Endodermal cell (in vitro differentiated cells): ENCODE measurements around the gene LSM3. TPM values are rescaled to one million over a fixed set of nuclear protein-coding genes. Genes with fewer than 3 reads are reported as not detected.
A peak's percentile ranks its signal among the peaks of the same experiment; 100 is the strongest.

Experiments used
- DNase-seq: peaks from one replicate; pipeline ENCODE4 v3.0.0-alpha.2; 2017
- H3K27ac ChIP-seq: 2 replicates; pipeline ENCODE4 v1.5.1; 2013; ENCODE audit warnings: mild to moderate bottlenecking, low read depth, low read length, moderate library complexity
- H3K27me3 ChIP-seq: 2 replicates; pipeline ENCODE4 v1.6.1; 2013; ENCODE audit warnings: mild to moderate bottlenecking, low read length, moderate library complexity; ENCODE audit not compliant: insufficient read depth, control insufficient read depth, poor library complexity, severe bottlenecking
- H3K36me3 ChIP-seq: 2 replicates; pipeline ENCODE4 v1.7.0; 2013; ENCODE audit warnings: mild to moderate bottlenecking, low read length, moderate library complexity; ENCODE audit not compliant: control insufficient read depth, insufficient read depth
- H3K4me1 ChIP-seq: one replicate; pipeline ENCODE4 v1.7.0; 2013; ENCODE audit warnings: low read length; ENCODE audit not compliant: control insufficient read depth, insufficient read depth
- H3K4me3 ChIP-seq: 2 replicates; pipeline ENCODE4 v1.5.1; 2013; ENCODE audit warnings: mild to moderate bottlenecking, low read length, moderate library complexity
- H3K9ac ChIP-seq: 2 replicates; pipeline ENCODE4 v1.6.1; 2013; ENCODE audit warnings: mild to moderate bottlenecking, low read length, moderate library complexity; ENCODE audit not compliant: poor library complexity, severe bottlenecking; ENCODE audit errors: extremely low read depth
- H3K9me3 ChIP-seq: 2 replicates; pipeline ENCODE4 v1.6.1; 2013; ENCODE audit warnings: mild to moderate bottlenecking, low read length, moderate library complexity; ENCODE audit not compliant: control insufficient read depth
- H3K27ac Mint-ChIP-seq: 2 replicates; pipeline ENCODE4 v1.8.0; 2020; ENCODE audit warnings: mixed read lengths
- H3K27me3 Mint-ChIP-seq: 2 replicates; pipeline ENCODE4 v1.8.0; 2021; ENCODE audit warnings: mild to moderate bottlenecking, mixed read lengths; ENCODE audit not compliant: insufficient read depth
- H3K36me3 Mint-ChIP-seq: 2 replicates; pipeline ENCODE4 v1.8.0; 2020; ENCODE audit warnings: low read depth, mixed read lengths
- H3K4me1 Mint-ChIP-seq: 2 replicates; pipeline ENCODE4 v1.8.0; 2020; ENCODE audit warnings: mixed read lengths
- H3K4me3 Mint-ChIP-seq: 2 replicates; pipeline ENCODE4 v1.8.0; 2020; ENCODE audit warnings: mild to moderate bottlenecking, moderate library complexity, mixed read lengths
- H3K9me3 Mint-ChIP-seq: 2 replicates; pipeline ENCODE4 v1.8.0; 2020; ENCODE audit warnings: mild to moderate bottlenecking, mixed read lengths
- CTCF ChIP-seq: fragments of 200-600 bp; sonication (generic); conservative IDR thresholded peaks from 2 replicates; pipeline ENCODE4 v1.5.0; 2021; ENCODE audit warnings: antibody characterized with exemption, mild to moderate bottlenecking
- WGBS, 2 experiments: methylation state at CpG; one replicate each; pipeline versions ENCODE4 v1.1.5 to v1.1.7; 2013; ENCODE audit warnings: missing lambda C conversion rate in 2 of 2, mixed read lengths in 1 of 2; ENCODE audit not compliant: insufficient coverage in 1 of 2, insufficient read length in 1 of 2; 5-methylcytosine and 5-hydroxymethylcytosine counted together
- total RNA-seq, 2 donors: library from RNA; stranded (reverse); fragmentation: NEBNext Ultra II Directional in 1 of 2; extraction: Animal tissue kit (Norgen Biotek cat#: 25700) in 1 of 2; gene quantifications; 2 replicates in 1 of 2; 3 replicates in 1 of 2; pipeline ENCODE4 v1.2.1, GENCODE V29; 2021

LSM3 gene
- total RNA-seq, 2 donors from 2014 or later = 18.1 to 19.7 TPM

DNA sequence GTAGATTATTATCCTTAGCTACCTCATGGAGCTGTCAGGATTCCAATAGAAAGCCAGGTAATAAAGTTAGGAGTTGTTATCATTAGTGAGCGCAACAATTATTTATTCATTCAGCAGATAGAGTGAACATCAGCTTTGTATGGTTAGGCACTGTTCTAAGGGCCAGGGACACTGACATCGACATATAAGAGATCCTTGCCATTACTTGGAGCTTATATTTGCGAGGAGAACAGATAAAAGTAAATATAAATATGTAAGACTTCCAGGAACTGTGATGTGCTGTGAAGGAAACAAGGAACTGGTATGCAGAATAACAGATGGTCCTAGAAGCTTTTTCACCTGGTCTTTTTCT, 473 bp downstream of the LSM3 start:
- H3K9me3 Mint-ChIP-seq = no peaks in the 10 kb centered on the region

DNA sequence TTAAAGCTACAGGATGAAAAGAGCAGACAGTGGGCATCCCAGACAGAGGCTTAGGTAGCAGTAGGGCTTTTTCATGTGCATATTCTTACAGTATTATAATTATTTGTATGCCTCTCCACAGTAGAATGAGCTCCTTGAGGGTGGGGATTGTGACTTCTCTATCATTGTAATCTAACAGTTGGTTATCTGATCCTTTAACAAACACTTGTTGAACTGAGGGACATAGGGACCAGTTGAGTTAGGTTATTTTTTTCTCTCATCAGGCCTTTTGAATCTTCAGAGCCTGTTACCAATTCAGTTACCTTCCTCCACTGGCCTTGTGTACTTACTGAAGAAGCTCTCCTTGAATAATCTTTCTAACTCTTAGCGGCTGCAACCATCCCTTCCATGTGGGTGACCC, 1.2 kb downstream of the LSM3 start:
- Mint-ChIP-seq H3K27ac (peak overlapping the region; percentile 100), H3K4me3 (peak overlapping the region; percentile 98)
- WGBS, 2 experiments = 100% methylated on average over 1 of the region's 1 CpG; no CpG with 5 or more reads in 1 of the 2 experiments

More for the DNA sequence above, 473 bp downstream of the LSM3 start:
- no peak for TF ChIP-seq CTCF
- Histone ChIP-seq H3K4me3 (peak overlapping the region; percentile 89), H3K9me3 (no peaks in the 10 kb centered on the region), H3K9ac (peak overlapping the region; percentile 86), H3K36me3 (peaks cover 31% of the 10 kb centered on the region), H3K27me3 (no peaks in the 10 kb centered on the region), H3K4me1 (no peaks in the 10 kb centered on the region), H3K27ac (no peak overlapping the region)
- 7 to 13% methylated on average over 3 of the region's 3 CpGs for WGBS, 2 experiments
- Mint-ChIP-seq H3K4me1 (peaks cover 35% of the 10 kb centered on the region), H3K36me3 (peaks cover 23% of the 10 kb centered on the region), H3K4me3 (peak overlapping the region; percentile 98), H3K27me3 (no peaks in the 10 kb centered on the region), H3K27ac (peak overlapping the region; percentile 100)
- no peak for DNase-seq

GRCh38 chr3:14181253-14181652, 2.6 kb downstream of the LSM3 start:
- Mint-ChIP-seq H3K36me3 (peaks cover 35% of the 10 kb centered on the region), H3K4me3 (no peak overlapping the region), H3K27me3 (no peaks in the 10 kb centered on the region), H3K4me1 (peaks cover 20% of the 10 kb centered on the region), H3K27ac (no peak overlapping the region), H3K9me3 (no peaks in the 10 kb centered on the region)
- Histone ChIP-seq H3K27me3 (no peaks in the 10 kb centered on the region), H3K4me1 (no peaks in the 10 kb centered on the region), H3K9ac (no peak overlapping the region), H3K27ac (no peak overlapping the region), H3K36me3 (peaks cover 36% of the 10 kb centered on the region), H3K4me3 (no peak overlapping the region), H3K9me3 (no peaks in the 10 kb centered on the region)
- TF ChIP-seq CTCF = no peak
- no peak for DNase-seq
- 96% methylated on average over 3 of the region's 3 CpGs; no CpG with 5 or more reads in 1 of the 2 experiments for WGBS, 2 experiments

More for the DNA sequence above, 1.2 kb downstream of the LSM3 start:
- Histone ChIP-seq H3K36me3 (peaks cover 32% of the 10 kb centered on the region), H3K4me1 (no peaks in the 10 kb centered on the region), H3K4me3 (peak overlapping the region; percentile 89), H3K27ac (no peak overlapping the region), H3K9me3 (no peaks in the 10 kb centered on the region), H3K9ac (peak overlapping the region; percentile 86), H3K27me3 (no peaks in the 10 kb centered on the region)
- H3K4me1 Mint-ChIP-seq = peaks cover 34% of the 10 kb centered on the region
- DNase-seq = no peak
- no peaks in the 10 kb centered on the region for H3K9me3 Mint-ChIP-seq
- no peak for TF ChIP-seq CTCF
- no peaks in the 10 kb centered on the region for H3K27me3 Mint-ChIP-seq
- peaks cover 24% of the 10 kb centered on the region for H3K36me3 Mint-ChIP-seq
